NT2/D1 (cell line): ENCODE results near the gene MCU.

Experiments
- SUZ12 ChIP-seq: IDR thresholded peaks from 2 replicates; pipeline ENCODE4 v1.6.1; 2011; ENCODE audit not compliant: insufficient read length, insufficient read depth; ENCODE audit errors: extremely low read depth
- YY1 ChIP-seq: IDR thresholded peaks from 2 replicates; pipeline ENCODE4 v1.6.1; 2011; ENCODE audit not compliant: insufficient read length, insufficient read depth
- ZNF274 ChIP-seq: IDR thresholded peaks from 2 replicates; pipeline ENCODE4 v1.6.1; 2011; ENCODE audit warnings: mild to moderate bottlenecking, low read depth, low read length

DNA sequence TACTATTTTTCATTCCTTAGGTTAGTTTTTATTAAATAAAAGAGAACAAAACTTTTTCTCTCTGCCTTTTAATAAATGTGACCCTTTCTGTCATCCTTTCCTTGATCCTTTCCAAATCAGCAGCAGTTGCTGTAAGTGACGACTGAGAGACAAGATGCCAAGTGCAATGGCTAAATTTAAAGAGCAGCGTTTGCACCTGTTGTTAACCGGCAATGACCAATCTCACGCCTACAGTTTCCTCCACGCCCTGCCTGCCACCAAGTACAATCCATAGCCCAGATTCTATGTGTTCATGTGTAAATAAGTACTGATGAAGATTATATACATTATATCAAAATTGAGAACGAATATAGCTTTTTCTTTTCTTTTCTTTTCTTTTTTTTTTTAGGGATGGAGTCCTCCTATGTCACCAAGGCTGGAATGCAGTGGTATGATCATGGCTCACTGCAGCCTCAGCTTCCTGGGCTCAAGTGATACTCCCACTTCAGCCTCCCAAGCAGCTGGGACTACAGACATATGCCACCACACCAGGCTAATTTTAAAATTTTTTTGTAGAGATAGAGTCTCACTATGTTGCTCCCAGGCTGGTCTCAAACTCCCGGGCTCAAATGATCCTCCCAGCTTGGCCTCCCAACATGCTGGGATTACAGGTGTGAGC lies 6.5 kb upstream of the MCU start:
- TF ChIP-seq SUZ12 (no peak), ZNF274 (no peak), YY1 (no peak)
